Keratinocyte (primary cell): ENCODE data around the gene POLR2B. TPM values are rescaled to one million over a fixed set of nuclear protein-coding genes. Genes with fewer than 3 reads are reported as not detected.

Experiments
- DNase-seq: peaks from one replicate; pipeline ENCODE4 v3.0.0-alpha.2; 2011; ENCODE audit warnings: low read depth, missing footprints, low spot score
- FAIRE-seq: peaks from 2 replicates; lab custom pipeline; 2011; peaks lifted over from hg19 to GRCh38; lab: Jason Lieb, UNC
- H2AFZ ChIP-seq: 2 replicates; pipeline ENCODE4 v1.6.0; 2012; ENCODE audit warnings: low read length, control low read depth, inconsistent platforms; ENCODE audit not compliant: control insufficient read depth
- H3K27ac ChIP-seq: 2 replicates; pipeline ENCODE4 v1.5.1; 2011; ENCODE audit warnings: low read length; ENCODE audit not compliant: control insufficient read depth, insufficient read depth
- H3K27me3 ChIP-seq: 3 replicates; pipeline ENCODE4 v1.6.0; 2011; ENCODE audit warnings: low read length; ENCODE audit not compliant: control insufficient read depth, insufficient read depth; ENCODE audit errors: extremely low read depth
- H3K36me3 ChIP-seq, 2 experiments: 2 replicates in 1 of 2; 3 replicates in 1 of 2; pipeline ENCODE4 v1.5.1; 2011; ENCODE audit warnings: low read length in 2 of 2, mild to moderate bottlenecking in 1 of 2; ENCODE audit not compliant: control insufficient read depth in 2 of 2, insufficient read depth in 2 of 2; ENCODE audit errors: extremely low read depth in 1 of 2
- H3K4me1 ChIP-seq: 3 replicates; pipeline ENCODE4 v1.5.1; 2011; ENCODE audit warnings: low read length; ENCODE audit not compliant: control insufficient read depth, insufficient read depth; ENCODE audit errors: extremely low read depth
- H3K4me2 ChIP-seq: 3 replicates; pipeline ENCODE4 v1.6.0; 2011; ENCODE audit warnings: low read depth, low read length; ENCODE audit not compliant: control insufficient read depth, insufficient read depth; ENCODE audit errors: extremely low read depth
- H3K4me3 ChIP-seq, 3 experiments: fragments of 200-600 bp in 1 of 3; sonication (generic) in 1 of 3; 2 replicates in 2 of 3; 3 replicates in 1 of 3; pipeline ENCODE4 v1.5.1; 2011 to 2016; ENCODE audit warnings: low read length in 3 of 3, mild to moderate bottlenecking in 3 of 3, control low read depth in 2 of 3, inconsistent platforms in 1 of 3, low read depth in 1 of 3, mixed read lengths in 1 of 3, mixed run types in 1 of 3, moderate library complexity in 1 of 3; ENCODE audit not compliant: control insufficient read depth in 2 of 3, insufficient read depth in 2 of 3; ENCODE audit errors: extremely low read depth in 1 of 3
- H3K79me2 ChIP-seq: 2 replicates; pipeline ENCODE4 v1.6.0; 2012; ENCODE audit warnings: low read length; ENCODE audit not compliant: control insufficient read depth, insufficient read depth
- H3K9ac ChIP-seq: 3 replicates; pipeline ENCODE4 v1.6.0; 2011; ENCODE audit warnings: low read length; ENCODE audit not compliant: control insufficient read depth, insufficient read depth; ENCODE audit errors: extremely low read depth
- H3K9me1 ChIP-seq: 3 replicates; pipeline ENCODE4 v1.6.0; 2011; ENCODE audit warnings: low read length; ENCODE audit not compliant: control insufficient read depth, insufficient read depth; ENCODE audit errors: extremely low read depth
- H3K9me3 ChIP-seq: 2 replicates; pipeline ENCODE4 v1.5.1; 2012; ENCODE audit warnings: low read depth, low read length; ENCODE audit not compliant: control insufficient read depth
- H4K20me1 ChIP-seq: 3 replicates; pipeline ENCODE4 v1.6.0; 2011; ENCODE audit warnings: low read length; ENCODE audit not compliant: control insufficient read depth, insufficient read depth; ENCODE audit errors: extremely low read depth
- CTCF ChIP-seq, 3 experiments: IDR thresholded peaks in 1 of 3; conservative IDR thresholded peaks in 1 of 3; optimal IDR thresholded peaks in 1 of 3; 2 replicates in 2 of 3; 3 replicates in 1 of 3; pipeline versions ENCODE3 to v1.5.1; 2011; ENCODE audit warnings: low read length in 3 of 3, mild to moderate bottlenecking in 3 of 3, moderate library complexity in 2 of 3, control low read depth in 1 of 3, inconsistent platforms in 1 of 3; ENCODE audit not compliant: insufficient read depth in 2 of 3; ENCODE audit errors: extremely low read depth in 1 of 3
- EZH2 ChIP-seq: IDR thresholded peaks from one replicate; pipeline ENCODE4 v1.6.1; 2012; ENCODE audit warnings: inconsistent platforms, mild to moderate bottlenecking, low read length, moderate library complexity
- dilution Hi-C: fragments of 300-500 bp; cut with MboI; formaldehyde crosslinking; loops from one replicate; pipeline ENCODE4 v1.7.0; 2020; ENCODE audit warnings: low sequenced_read_pairs; ENCODE audit not compliant: extremely low pct_ligation_motif_present
- polyA plus RNA-seq, 5 experiments: library from polyadenylated mRNA; depleted of rRNA in 3 of 5; stranded (reverse) in 3 of 5; stranded (forward) in 1 of 5; unstranded in 1 of 5; fragments of >200 nt; gene quantifications; 1 replicate in 1 of 5; 2 replicates in 3 of 5; 3 replicates in 1 of 5; pipeline versions ENCODE4 v1.2.1 to v1.2.3, GENCODE V29; 2011 to 2012; ENCODE audit warnings: missing spikeins in 2 of 5, low read depth in 1 of 5, low replicate concordance in 1 of 5

Gene POLR2B
- polyA plus RNA-seq, 1 donor (not counting 4 experiments of a cell fraction or from before 2014, with no cell fraction given): 153 TPM

DNA sequence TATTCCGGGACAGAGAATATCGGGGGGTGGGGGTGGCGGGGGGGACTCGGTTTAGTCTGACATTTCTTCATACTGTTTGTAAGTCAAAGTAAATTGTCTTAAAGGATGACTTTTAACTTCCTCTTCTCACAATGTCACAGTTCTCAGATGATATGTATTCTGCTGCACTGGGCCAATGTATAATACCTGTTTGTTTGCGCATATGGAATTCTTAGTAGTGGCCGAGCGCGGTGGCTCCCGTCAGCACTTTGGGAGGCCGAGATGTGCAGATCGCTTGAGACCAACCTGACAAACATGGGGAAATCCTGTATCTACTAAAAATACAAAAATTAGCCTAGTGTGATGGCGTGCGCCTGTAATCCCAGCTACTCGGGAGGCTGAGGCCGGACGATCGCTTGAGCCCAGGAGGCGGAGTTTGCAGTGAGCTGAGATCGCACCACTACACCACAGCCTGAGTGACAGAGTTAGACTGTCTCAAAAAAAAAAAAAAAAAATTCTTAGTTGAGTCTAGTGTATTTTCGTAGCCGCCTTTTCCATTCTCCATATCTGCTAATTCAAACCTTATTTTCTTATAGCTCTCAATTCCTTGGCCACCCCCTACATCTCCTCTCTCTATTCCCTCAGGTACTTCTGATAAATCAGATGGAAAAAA, 851 bp downstream of the POLR2B start:
- Histone ChIP-seq H3K36me3 (peaks cover 0 to 4% of the 10 kb centered on the region in 2 experiments), H3K4me2 (peak overlapping the region; percentile 79), H3K4me1 (peaks cover 20% of the 10 kb centered on the region), H4K20me1 (peaks cover 6% of the 10 kb centered on the region), H3K27ac (peak overlapping the region; percentile 90), H3K4me3 (peak overlapping the region; percentile 86 to 99 (median 97)), H3K9me1 (no peaks in the 10 kb centered on the region), H3K79me2 (peaks cover 86% of the 10 kb centered on the region), H3K27me3 (no peaks in the 10 kb centered on the region), H3K9me3 (no peaks in the 10 kb centered on the region), H2AFZ (no peak overlapping the region), H3K9ac (peak overlapping the region; percentile 98)
- FAIRE-seq: no peak
- DNase-seq: no peak
- TF ChIP-seq EZH2 (no peak), CTCF (optimal IDR thresholded peaks at IDR 0.05 in 1 of 3, IDR thresholded peaks at IDR 0.05 in 1 of 3, conservative IDR thresholded peaks at IDR 0.05 in 1 of 3; ENCODE audit: extremely low read depth in 1 of 3, insufficient read depth in 2 of 3, low read length in 3 of 3) (no peak)
- dilution Hi-C loops: no loop called here

- peaks cover 7% of the 10 kb centered on the region for H4K20me1 ChIP-seq
- no peaks in the 10 kb centered on the region for H3K9me1 ChIP-seq
- H3K4me3 ChIP-seq: no peak overlapping the region
- H2AFZ ChIP-seq: no peak overlapping the region
- no peaks in the 10 kb centered on the region for H3K27me3 ChIP-seq
- peaks cover 84% of the 10 kb centered on the region for H3K79me2 ChIP-seq
- DNase-seq: no peak
- H3K4me1 ChIP-seq: peaks cover 20% of the 10 kb centered on the region
- no peak for FAIRE-seq
- dilution Hi-C loops: no loop called here
- no peaks in the 10 kb centered on the region for H3K9me3 ChIP-seq
- no peak overlapping the region for H3K9ac ChIP-seq
- peaks cover 6% of the 10 kb centered on the region in 2 experiments for H3K36me3 ChIP-seq
- H3K4me2 ChIP-seq: peak overlapping the region; percentile 54
- TF ChIP-seq CTCF (optimal IDR thresholded peaks at IDR 0.05 in 1 of 3, IDR thresholded peaks at IDR 0.05 in 1 of 3, conservative IDR thresholded peaks at IDR 0.05 in 1 of 3; ENCODE audit: extremely low read depth in 1 of 3, insufficient read depth in 2 of 3, low read length in 3 of 3): no peak
- no peak for TF ChIP-seq EZH2
- peak overlapping the region; percentile 4 for H3K27ac ChIP-seq
Observed at GRCh38 chr4:56981795-56982201, 3.1 kb downstream of the POLR2B start.
